Caki2 (cell line): ENCODE results near the gene EHBP1. TPM values are rescaled to one million over a fixed set of nuclear protein-coding genes. Genes with fewer than 3 reads are reported as not detected.
"Not testable (repeated sequence)": the region's sequence is repeated elsewhere in the genome, so short reads cannot be mapped to it uniquely, and the experiment has no call there.

Source experiments
- DNase-seq: peaks from one replicate; pipeline ENCODE4 v3.0.0-alpha.2; 2015; ENCODE audit warnings: low read depth
- in situ Hi-C: cut with HindIII; loops from 2 replicates; pipeline ENCODE4 v1.10.0; 2016; ENCODE audit warnings: low sequenced_read_pairs, low pct_unique_long_range_greater_than_20kb, mixed read lengths
- total RNA-seq: library from RNA; depleted of rRNA; stranded (reverse); fragments of >200 nt; shearing (Covaris generic); gene quantifications from 2 replicates; pipeline ENCODE4 v1.2.3, GENCODE V29; 2014; ENCODE audit warnings: low replicate concordance

EHBP1 gene
- total RNA-seq, 1 experiment from 2014 or later = 31.6 TPM

GRCh38 chr2:62691186-62691585, 14.3 kb upstream of the EHBP1 start:
- DNase-seq = no peak
- in situ Hi-C loops = no loop called here

GRCh38 chr2:62692225-62692624, 13.3 kb upstream of the EHBP1 start:
- no peak for DNase-seq
- in situ Hi-C loops = no loop called here

- DNase-seq = no peak
- in situ Hi-C loops = no loop called here
Measured at GRCh38 chr2:62698653-62699052, 6.9 kb upstream of the EHBP1 start.

- in situ Hi-C loops = no loop called here
Measured at GRCh38 chr2:62704654-62705006, 883 bp upstream of the EHBP1 start.

GRCh38 chr2:62705859-62706720, 577 bp downstream of the EHBP1 start:
- in situ Hi-C loops = no loop called here

More at GRCh38 chr2:62704654-62705006, 883 bp upstream of the EHBP1 start:
- DNase-seq = no peak

GRCh38 chr2:62706721-62707521, 1.4 kb downstream of the EHBP1 start:
- DNase-seq = peak; percentile 24
- in situ Hi-C loops = no loop called here

More at GRCh38 chr2:62705859-62706720, 577 bp downstream of the EHBP1 start:
- DNase-seq = peak; percentile 61

- in situ Hi-C loops = no loop called here
- no peak for DNase-seq
Measured at GRCh38 chr2:62708751-62709150, 3.2 kb downstream of the EHBP1 start.

GRCh38 chr2:62711832-62712494, 6.5 kb downstream of the EHBP1 start:
- in situ Hi-C loops = no loop called here
- DNase-seq = no peak

- in situ Hi-C loops, DNase-seq: not testable (repeated sequence)
Measured at GRCh38 chr2:62713196-62713595, 7.7 kb downstream of the EHBP1 start.

- DNase-seq = no peak
- in situ Hi-C loops = no loop called here
Measured at GRCh38 chr2:62713837-62714236, 8.3 kb downstream of the EHBP1 start.

GRCh38 chr2:62716768-62717167, 11.3 kb downstream of the EHBP1 start:
- in situ Hi-C loops = no loop called here

GRCh38 chr2:62717503-62718081, 12.1 kb downstream of the EHBP1 start:
- no peak for DNase-seq
- in situ Hi-C loops = no loop called here

More at GRCh38 chr2:62716768-62717167, 11.3 kb downstream of the EHBP1 start:
- no peak for DNase-seq

- DNase-seq = no peak
- in situ Hi-C loops = no loop called here
Measured at GRCh38 chr2:62718225-62718822, 12.8 kb downstream of the EHBP1 start.

GRCh38 chr2:62719757-62720156, 14.2 kb downstream of the EHBP1 start:
- in situ Hi-C loops = no loop called here
- DNase-seq = no peak

GRCh38 chr2:62722679-62723078, 17.2 kb downstream of the EHBP1 start:
- no peak for DNase-seq
- in situ Hi-C loops = no loop called here

- in situ Hi-C loops = no loop called here
- no peak for DNase-seq
Measured at GRCh38 chr2:62723253-62723652, 17.7 kb downstream of the EHBP1 start.

- in situ Hi-C loops = no loop called here
- DNase-seq = no peak
Measured at GRCh38 chr2:62724106-62724505, 18.6 kb downstream of the EHBP1 start.
